ENCODE data around the gene CAPRIN2.

CAPRIN2 gene

GRCh38 chr12:30794591-30795409 is 40.0 kb upstream of the CAPRIN2 start:
- peak overlapping the region; percentile 75 for H3K4me3 ChIP-seq
- peak overlapping the region; percentile 50 to 75 for H3K27ac ChIP-seq
- no peak for TF ChIP-seq CTCF (IDR thresholded peaks at IDR 0.05)
- DNase-seq (ENCODE audit: low spot score) = no peak

GRCh38 chr12:30794020-30794419 is 39.3 kb upstream of the CAPRIN2 start:
- Histone ChIP-seq H3K4me3 (no peak overlapping the region), H3K27ac (no peak overlapping the region)
- TF ChIP-seq CTCF (IDR thresholded peaks at IDR 0.05) = no peak
- no peak for DNase-seq (ENCODE audit: low spot score)

GRCh38 chr12:30792648-30793499 is 38.1 kb upstream of the CAPRIN2 start:
- H3K27ac ChIP-seq = no peak overlapping the region

GRCh38 chr12:30792085-30792484 is 37.3 kb upstream of the CAPRIN2 start:
- no peak overlapping the region for H3K4me3 ChIP-seq
- H3K27ac ChIP-seq = no peak overlapping the region
- DNase-seq (ENCODE audit: low spot score) = no peak
- no peak for TF ChIP-seq CTCF (IDR thresholded peaks at IDR 0.05)

More at GRCh38 chr12:30792648-30793499, 38.1 kb upstream of the CAPRIN2 start:
- no peak for TF ChIP-seq CTCF (IDR thresholded peaks at IDR 0.05)
- no peak overlapping the region for H3K4me3 ChIP-seq
- no peak for DNase-seq (ENCODE audit: low spot score)

- TF ChIP-seq CTCF (IDR thresholded peaks at IDR 0.05) = no peak
Observed at GRCh38 chr12:30788754-30789153, 34.0 kb upstream of the CAPRIN2 start.

GRCh38 chr12:30785630-30786029 is 30.9 kb upstream of the CAPRIN2 start:
- no peak overlapping the region for H3K27ac ChIP-seq
- DNase-seq (ENCODE audit: low spot score) = no peak
- no peak overlapping the region for H3K4me3 ChIP-seq
- TF ChIP-seq CTCF (IDR thresholded peaks at IDR 0.05) = no peak

More at GRCh38 chr12:30788754-30789153, 34.0 kb upstream of the CAPRIN2 start:
- DNase-seq (ENCODE audit: low spot score) = no peak
- Histone ChIP-seq H3K27ac (no peak overlapping the region), H3K4me3 (no peak overlapping the region)
